GM21515 (cell line): ENCODE results near the gene IGSF1.
"Not testable (repeated sequence)": the region's sequence is repeated elsewhere in the genome, so short reads cannot be mapped to it uniquely, and the experiment has no call there.

Source experiments
- ATAC-seq: cut with Tn5 transposase; IDR thresholded peaks from one replicate; pipeline ENCODE4 v1.9.1; 2021; ENCODE audit not compliant: unreplicated experiment

The IGSF1 gene

GRCh38 chrX:131271274-131271673 is 17.8 kb downstream of the IGSF1 start:
- no peak for ATAC-seq

GRCh38 chrX:131270080-131270479 is 19.0 kb downstream of the IGSF1 start:
- ATAC-seq = no peak

- ATAC-seq = no peak
Measured at GRCh38 chrX:131264665-131265064, 24.4 kb downstream of the IGSF1 start.

GRCh38 chrX:131264053-131264452 is 25.1 kb downstream of the IGSF1 start:
- ATAC-seq = no peak

GRCh38 chrX:131262738-131263679 is 26.1 kb downstream of the IGSF1 start:
- ATAC-seq = no peak

- ATAC-seq = no peak
Measured at GRCh38 chrX:131262200-131262599, 26.9 kb downstream of the IGSF1 start.

GRCh38 chrX:131257367-131257766 is 31.7 kb downstream of the IGSF1 start:
- ATAC-seq = no peak

GRCh38 chrX:131250984-131251738 is 37.9 kb downstream of the IGSF1 start:
- not testable (repeated sequence) for ATAC-seq

- no peak for ATAC-seq
Measured at GRCh38 chrX:131239057-131239456, 50.0 kb downstream of the IGSF1 start.

- ATAC-seq = no peak
Measured at GRCh38 chrX:131237363-131237762, 51.7 kb downstream of the IGSF1 start.

- ATAC-seq = no peak
Measured at GRCh38 chrX:131235768-131236545, 53.1 kb downstream of the IGSF1 start.

- no peak for ATAC-seq
Measured at GRCh38 chrX:131227608-131228007, 61.5 kb downstream of the IGSF1 start.

GRCh38 chrX:131226591-131226990 is 62.5 kb downstream of the IGSF1 start:
- no peak for ATAC-seq

- no peak for ATAC-seq
Measured at GRCh38 chrX:131225078-131225477, 64.0 kb downstream of the IGSF1 start.
